GM10266 (cell line): ENCODE measurements around the gene LRRC45.

Source experiments
- DNase-seq: peaks from one replicate; pipeline ENCODE4 v3.0.0; 2012; ENCODE audit errors: extremely low spot score
- TF ChIP-seq, protein P1 (sequence below): IDR thresholded peaks from 2 replicates; pipeline ENCODE4 v1.5.1; 2012; ENCODE audit warnings: mild to moderate bottlenecking, low read depth; ENCODE audit not compliant: control insufficient read depth, insufficient read depth; ENCODE audit errors: missing control alignments

LRRC45 gene

DNA sequence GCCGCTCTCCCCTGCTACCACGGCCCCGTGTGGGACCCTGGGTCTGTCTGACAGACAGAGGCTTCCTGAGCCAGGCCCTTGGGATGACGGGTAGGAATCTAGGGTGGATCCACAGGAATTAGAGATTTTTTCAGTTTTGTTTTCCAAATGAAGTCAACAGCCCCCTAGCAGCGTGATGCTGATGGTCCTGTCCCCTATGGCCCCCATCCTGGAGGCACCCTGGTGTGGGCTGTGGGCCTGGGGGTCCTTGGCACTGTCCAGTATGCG, 15.9 kb upstream of the LRRC45 start:
- DNase-seq = no peak
- TF ChIP-seq, protein P1, sequence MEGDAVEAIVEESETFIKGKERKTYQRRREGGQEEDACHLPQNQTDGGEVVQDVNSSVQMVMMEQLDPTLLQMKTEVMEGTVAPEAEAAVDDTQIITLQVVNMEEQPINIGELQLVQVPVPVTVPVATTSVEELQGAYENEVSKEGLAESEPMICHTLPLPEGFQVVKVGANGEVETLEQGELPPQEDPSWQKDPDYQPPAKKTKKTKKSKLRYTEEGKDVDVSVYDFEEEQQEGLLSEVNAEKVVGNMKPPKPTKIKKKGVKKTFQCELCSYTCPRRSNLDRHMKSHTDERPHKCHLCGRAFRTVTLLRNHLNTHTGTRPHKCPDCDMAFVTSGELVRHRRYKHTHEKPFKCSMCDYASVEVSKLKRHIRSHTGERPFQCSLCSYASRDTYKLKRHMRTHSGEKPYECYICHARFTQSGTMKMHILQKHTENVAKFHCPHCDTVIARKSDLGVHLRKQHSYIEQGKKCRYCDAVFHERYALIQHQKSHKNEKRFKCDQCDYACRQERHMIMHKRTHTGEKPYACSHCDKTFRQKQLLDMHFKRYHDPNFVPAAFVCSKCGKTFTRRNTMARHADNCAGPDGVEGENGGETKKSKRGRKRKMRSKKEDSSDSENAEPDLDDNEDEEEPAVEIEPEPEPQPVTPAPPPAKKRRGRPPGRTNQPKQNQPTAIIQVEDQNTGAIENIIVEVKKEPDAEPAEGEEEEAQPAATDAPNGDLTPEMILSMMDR = no peak

DNA sequence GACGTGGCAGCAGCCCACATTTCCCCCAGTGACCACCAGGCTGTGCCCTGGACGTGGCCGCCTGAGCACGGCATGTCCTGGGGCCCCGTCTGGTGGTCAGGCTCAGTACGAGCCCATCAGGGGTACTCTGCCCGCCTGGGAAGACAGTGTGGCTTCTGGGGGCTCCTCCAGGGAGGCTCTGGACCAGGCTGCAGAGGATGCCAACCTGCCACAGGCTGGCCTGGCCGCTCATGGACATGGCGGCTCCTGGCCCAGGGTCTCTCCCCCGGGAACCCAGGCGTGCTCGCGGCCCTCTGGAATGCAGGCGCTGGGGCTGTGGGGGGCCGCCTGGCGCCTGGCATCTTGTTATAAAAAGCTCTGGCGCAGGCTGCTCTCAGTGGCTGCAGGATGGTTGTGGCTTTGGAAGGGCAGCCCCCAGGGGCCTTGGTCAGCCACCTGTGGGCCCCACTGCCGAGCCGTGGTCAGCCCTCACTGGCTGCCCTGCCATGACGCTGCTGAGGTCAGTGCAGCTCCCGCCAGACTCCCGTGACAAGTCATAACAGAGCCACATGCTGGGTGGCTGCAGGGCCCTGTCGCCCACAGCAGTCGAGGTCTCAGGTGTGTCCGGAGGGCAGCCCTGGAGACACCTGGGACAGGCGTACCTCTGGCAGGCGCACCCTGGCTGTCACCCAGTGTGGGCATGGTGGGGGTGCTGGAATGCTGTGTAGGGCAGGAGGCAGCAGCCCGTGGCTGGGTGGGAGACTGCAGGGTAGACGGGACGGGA, 15.4 kb upstream of the LRRC45 start:
- no peak for DNase-seq

DNA sequence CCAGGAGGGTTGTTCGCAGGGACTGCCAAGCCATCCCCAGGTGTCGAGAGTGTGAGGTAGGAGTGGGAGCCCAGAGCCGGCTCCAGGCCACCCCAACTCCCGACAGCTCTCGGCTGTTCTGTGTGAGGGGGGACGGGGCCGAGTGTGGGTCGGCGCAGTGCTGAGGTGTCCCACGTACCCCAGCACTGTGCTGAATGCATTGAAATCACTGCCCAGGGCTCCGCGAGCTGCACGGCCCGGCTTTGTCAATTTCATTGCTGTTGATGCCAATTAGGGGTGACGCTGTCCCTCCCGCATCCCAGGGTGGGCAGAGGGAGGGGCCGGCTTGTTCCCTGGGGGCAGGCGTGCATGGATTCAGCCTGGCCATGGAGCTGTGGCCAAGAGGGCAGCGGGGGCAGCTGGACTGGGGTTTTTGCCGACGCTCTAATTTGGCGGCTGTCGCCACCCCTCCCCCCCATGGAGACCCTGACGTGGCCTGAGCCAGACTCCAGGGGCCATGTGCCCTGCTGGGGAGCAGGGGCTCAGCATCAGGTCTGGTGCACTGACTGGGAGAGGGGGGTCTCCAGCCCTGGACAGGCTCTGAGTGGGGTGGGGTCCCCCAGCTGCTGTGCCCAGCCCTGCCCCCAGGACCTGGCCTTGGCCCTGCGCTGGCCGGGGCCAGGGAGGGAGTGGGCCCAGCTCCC, 14.7 kb upstream of the LRRC45 start:
- TF ChIP-seq, protein P1 = no peak
- no peak for DNase-seq

More for the DNA sequence above, 15.4 kb upstream of the LRRC45 start:
- TF ChIP-seq, protein P1 = no peak

DNA sequence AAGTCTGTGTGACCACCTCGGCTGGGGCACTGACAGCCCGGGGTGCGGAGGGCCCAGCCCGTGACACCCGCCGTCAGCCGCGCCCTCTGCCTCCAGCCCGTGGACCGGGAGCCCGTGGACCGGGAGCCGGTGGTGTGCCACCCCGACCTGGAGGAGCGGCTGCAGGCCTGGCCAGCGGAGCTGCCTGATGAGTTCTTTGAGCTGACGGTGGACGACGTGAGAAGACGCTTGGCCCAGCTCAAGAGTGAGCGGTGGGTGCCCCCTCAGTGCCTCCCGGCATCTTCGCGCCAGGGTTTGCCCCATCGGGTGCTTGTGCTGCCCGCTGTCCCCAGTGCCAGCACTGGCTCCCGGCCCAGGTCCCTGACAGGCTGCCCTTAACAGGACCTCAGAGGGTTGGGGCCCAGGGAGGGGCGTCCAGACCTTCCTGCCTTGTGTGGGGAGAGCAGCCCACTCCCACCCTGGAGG, 14.1 kb upstream of the LRRC45 start:
- TF ChIP-seq, protein P1 = no peak
- DNase-seq = no peak

DNA sequence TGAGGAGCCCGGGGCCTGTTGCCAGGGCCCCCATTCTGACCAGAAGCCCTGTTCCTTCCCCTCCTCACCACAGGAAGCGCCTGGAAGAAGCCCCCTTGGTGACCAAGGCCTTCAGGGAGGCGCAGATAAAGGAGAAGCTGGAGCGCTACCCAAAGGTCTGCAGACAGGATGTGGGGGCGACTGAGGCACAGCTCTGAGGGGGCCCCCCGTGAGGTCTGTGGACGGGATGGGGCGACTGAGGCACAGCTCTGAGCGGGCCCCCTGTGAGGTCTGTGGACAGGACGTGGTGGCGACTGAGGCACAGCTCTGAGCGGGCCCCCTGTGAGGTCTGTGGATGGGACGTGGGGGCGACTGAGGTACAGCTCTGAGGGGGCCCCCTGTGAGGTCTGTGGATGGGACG, 13.7 kb upstream of the LRRC45 start:
- no peak for DNase-seq
- TF ChIP-seq, protein P1 = no peak

DNA sequence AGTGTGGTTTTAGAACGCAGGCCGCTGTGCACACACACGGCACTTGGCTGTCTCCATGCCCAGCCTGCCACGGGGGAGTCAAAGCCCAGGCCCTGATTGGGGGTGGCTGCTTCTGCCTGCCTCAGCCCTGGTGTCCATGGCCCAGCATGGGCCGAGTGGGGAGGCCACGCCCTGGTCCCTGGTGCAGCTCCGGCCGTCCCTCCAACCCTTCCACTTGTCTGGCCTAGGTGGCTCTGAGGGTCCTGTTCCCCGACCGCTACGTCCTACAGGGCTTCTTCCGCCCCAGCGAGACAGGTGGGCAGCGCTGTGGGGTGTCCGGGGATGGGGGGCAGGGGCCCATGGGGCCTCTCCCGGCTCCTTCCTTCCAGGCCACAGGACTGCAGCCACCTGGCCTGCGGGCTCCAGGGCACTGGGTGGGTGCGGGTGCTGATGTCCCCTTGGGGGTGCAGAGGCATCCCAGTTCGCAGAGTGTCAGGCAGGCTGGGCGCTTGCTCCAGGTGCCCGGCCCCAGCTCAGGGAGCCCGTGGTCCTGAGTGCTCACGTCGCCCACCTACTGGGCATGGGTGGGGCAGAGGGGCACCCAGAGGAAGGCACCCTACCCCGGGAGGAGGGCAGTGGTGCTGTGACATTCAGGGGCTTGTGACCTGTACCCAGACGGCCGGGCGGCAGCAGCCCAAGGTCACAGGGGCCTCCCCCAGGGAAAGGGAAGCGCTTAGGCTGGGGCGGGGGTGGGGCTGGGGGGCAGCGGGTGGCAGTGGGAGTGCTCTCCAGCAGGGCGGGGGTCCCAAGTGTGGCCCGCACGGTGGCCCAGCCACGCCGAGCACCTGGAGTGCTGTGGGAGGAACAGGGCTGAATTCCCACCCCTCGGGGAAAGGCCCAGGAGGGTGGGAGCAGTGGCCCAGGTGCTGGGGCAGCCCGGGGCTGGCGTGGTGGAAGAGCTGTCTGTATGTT, 12.3 kb upstream of the LRRC45 start:
- DNase-seq = no peak
- TF ChIP-seq, protein P1 = no peak

DNA sequence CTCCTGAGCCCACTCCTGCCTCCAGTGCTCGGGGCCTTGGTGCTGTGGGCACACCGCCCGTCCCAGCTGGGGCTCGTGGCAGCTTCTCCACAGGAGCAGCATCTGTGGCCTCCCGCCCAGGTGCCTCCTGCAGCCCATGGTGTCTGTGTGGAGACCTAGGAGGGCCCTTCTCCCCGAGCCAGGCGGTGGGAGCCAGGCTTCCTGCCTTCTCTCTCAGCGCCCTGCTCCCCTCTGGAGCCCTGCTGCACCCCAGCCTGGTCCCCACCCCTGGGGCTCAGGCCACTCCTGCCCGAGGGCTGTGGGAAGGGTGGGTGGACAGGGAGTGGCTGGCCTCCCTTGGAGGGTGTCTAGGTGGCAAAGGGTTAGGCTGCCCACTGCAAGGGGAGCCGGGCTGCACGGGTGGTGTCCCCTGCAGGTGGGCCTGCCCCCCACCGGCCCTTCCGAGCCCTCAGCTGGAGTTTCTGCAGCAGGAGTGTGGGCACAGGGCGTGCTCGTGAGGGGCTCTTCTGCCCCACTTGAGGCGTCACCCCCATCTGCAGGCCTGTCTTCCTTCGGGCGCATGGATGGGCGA, 11.4 kb upstream of the LRRC45 start:
- DNase-seq = no peak

More for the DNA sequence above, 11.4 kb upstream of the LRRC45 start:
- TF ChIP-seq, protein P1 = no peak
